Activated gamma-delta T cell treated with anti-CD3 and anti-CD28 coated beads, Interleukin-2, amount 50 U/mL, for 16 hours (primary cell): ENCODE results near the gene KCNK18.
"Not testable (repeated sequence)": the region's sequence is repeated elsewhere in the genome, so short reads cannot be mapped to it uniquely, and the experiment has no call there.

Experiments
- DNase-seq: peaks from one replicate; pipeline ENCODE4 v3.0.0-alpha.2; 2020; ENCODE audit warnings: low read depth

The KCNK18 gene

DNA sequence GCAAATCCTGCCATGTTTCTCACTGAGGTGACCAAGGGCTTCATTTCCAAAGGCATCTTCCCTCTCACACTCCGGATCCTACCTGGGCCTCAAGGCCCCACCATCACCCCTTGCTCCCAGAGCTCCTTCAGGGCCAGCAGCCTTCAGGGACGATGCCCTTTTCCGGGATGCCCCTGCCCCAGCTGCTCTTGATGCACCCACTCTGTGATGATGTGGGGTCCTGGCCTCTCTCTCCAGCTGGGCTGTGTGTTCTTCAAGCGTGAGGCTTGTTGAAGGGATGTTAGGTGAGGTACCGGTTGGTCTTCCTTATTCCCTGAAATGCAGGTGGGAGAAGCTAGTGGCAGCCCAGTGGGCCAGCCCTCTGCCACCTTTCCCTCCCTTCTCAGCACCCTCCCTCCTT is 25.3 kb downstream of the KCNK18 start:
- DNase-seq = no peak

DNA sequence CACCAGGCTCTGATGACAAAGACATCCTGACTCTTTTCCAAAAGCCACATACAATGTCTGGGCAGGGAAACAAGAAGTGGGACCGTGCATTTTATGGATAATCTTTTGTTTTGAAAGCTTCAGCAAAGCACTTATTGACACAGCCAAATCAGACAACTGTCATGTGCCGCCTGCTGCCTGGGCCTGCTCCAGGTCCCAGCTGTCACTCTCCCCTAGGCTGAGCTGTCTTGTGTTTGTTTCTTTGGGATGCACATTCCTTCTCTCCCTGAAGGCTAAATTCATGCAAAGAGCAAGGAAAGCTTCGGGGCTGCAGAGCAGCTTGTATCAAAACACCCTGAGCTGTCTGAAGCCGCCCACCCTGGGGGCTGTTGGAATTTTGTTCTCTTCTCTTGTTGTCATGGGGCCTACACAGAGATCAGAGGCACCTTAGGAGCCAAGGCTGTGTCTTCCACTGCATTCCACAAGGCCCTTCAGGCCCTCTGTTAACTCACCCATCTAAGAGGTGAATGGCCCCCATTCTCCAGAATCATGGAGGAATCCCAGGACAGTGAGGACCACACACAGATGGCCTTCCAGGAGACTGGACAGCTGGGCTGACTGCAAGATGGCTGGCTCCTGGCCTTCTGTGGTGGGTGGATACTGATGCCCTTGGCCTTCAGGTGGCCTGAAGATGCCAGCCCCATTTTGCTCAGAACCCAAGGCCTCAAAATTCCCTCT is 25.8 kb downstream of the KCNK18 start:
- DNase-seq = no peak

DNA sequence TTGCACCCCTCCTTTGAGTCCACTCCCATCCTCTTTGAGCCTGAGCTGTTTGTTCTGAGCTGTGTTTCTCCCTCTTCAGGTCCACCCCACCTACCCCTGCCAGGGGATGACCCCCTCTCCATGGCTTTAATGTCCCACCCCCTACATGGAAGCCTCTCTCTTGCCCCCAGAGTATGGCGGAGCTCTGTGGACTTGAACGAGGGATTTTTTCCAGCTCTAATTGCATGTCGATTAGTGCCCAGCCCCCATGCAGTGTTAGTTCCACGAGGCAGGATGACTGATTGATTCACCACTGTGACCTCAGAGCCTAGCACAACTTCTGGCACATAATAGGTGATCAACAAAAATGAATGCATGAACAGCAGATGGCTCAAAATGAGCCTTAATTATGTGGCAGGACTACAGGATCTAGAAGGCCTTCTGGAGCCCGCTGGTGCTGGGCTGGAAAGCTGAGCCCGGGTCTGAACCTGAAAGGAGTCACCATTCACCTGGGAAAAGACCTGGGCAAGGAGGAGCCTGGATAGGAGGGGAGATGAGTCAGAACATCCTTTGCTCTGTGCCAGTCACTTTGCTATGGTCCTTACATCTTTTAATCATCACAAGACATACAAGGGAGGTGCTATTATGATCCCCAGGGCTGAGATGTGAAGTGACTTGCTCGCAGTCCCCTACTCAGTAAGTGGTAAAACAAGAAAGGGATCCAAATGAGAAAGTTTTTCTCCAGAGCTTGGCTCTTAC is 26.6 kb downstream of the KCNK18 start:
- DNase-seq = no peak

DNA sequence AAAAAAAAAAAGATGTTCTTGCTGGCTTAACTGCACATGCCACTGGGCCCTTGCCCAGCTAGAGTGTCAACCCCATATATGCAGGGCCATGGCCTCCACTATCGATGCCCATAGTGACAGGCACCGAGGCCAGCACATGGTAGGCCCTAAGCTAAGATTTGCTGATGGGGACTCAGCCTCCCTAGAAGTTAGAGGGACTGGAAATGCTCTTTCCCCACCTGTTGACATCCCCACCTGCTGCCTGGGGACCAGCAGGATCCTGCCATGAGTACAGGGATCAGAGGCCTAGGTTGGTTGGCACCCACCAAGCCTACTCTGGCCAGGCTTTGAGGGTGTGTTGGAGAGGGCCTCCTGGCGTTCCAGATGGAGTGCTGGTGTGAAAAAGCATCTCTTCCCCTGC is 27.6 kb downstream of the KCNK18 start:
- no peak for DNase-seq

DNA sequence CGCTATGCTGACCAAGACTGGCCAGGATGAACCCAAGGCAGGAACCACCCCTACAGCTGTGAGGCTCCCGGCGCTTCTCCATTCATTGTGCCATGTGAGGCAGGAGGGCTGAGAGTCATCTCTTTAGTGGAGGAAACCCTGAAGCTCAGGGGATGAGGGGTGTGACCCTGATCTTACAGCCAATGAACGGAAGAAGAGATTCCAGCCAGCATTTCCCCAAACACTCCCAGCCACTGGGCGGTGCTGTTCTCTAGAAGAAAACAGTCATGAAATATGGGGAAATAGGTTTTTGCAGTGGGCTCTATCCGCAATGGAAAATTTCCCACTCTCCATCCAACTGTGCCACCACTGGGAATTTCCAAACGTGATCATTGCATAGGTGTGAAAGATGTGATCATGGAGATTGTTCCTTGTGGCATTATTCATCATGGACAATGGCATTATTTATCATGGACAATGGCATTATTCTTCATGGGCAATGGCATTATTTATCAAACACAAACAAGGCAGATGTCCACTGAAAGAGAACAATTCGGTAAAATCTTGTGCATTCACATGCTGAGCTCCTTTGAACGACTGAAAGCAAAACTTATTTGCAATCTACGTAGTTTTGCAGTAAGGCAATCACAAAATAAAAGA is 29.6 kb downstream of the KCNK18 start:
- DNase-seq = no peak

DNA sequence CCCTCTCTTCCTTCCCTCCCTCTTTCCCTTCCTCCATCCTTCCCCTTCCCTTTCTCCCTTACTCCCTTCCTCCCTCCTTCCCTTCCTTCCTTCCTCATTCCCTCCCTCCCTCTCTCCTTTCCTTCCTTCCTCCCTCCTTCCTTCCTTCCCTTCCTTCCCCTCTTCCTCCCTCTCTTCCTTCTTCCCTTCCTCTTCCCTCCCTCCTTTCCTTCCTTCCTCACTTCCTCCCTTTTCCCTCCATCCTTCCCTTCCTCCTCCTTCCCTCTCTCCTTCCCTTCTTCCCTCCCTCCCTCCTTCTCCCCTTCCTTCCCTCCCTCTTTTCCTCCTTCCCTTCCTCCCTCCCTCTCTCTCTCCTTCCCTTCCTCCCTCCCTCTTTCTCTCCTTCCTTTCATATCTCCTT is 30.9 kb downstream of the KCNK18 start:
- no peak for DNase-seq

DNA sequence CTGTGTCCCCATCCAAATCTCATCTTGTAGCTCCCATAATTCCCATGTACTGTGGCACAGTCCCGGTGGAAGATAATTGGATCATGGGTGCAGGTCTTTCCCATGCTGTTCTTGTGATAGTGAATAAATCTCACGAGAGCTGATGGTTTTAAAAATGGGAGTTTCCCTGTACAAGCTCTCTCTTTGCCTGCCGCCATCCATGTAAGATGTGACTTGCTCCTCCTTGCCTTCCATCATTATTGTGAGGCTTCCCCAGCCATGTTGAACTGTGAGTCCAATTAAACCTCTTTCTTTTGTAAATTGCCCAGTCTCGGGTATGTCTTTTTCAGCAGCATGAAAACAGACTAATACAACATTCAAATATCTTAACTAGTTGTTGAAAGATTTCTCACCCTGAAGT is 32.8 kb downstream of the KCNK18 start:
- DNase-seq = not testable (repeated sequence)

DNA sequence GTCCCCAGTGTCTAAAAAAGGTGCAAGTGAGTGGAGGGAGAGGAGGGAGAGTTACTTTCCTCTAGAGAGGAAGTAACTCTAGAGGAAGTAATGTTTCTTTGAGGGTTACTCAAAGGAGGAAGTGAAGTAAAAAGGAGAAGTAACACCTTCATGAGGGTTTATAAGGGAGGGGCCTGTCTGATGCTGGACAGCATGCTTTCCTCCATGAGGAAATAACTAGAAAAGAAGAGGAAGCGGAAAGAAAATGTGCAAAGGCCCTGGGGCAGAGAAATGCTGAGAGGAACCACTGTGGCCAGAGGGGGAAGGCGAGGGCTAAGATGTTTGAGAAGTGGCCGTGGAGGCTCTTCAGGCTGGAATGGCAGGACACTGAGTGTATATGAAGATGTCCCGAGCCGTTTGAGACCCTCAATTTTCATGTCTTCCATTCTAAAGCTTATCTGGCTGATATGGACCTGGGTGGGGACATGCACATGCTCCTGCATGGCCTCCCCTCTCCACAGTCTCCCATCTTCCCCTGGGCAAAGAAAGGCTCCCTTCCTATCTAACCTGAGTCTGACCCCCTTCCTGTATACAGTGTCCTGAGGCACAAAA is 40.2 kb downstream of the KCNK18 start:
- no peak for DNase-seq

DNA sequence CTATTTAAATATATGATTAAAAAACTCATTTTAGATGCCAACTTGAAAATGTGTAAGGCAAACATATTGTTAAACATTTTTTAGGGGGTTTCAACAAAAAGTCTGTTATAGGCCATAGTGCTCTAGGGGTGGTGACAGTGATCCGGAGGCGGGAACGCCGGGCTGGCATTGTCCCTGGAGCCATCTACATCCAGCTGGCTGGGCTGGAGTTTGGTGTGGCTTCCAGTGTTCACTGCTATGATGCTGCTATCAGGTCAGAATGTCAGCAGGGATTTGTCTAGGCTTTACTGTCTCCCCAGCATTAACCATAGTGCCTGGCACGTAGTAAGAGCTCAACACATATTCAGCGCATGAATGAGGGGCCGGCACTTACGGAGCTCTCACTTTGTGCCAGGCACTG is 41.8 kb downstream of the KCNK18 start:
- no peak for DNase-seq

DNA sequence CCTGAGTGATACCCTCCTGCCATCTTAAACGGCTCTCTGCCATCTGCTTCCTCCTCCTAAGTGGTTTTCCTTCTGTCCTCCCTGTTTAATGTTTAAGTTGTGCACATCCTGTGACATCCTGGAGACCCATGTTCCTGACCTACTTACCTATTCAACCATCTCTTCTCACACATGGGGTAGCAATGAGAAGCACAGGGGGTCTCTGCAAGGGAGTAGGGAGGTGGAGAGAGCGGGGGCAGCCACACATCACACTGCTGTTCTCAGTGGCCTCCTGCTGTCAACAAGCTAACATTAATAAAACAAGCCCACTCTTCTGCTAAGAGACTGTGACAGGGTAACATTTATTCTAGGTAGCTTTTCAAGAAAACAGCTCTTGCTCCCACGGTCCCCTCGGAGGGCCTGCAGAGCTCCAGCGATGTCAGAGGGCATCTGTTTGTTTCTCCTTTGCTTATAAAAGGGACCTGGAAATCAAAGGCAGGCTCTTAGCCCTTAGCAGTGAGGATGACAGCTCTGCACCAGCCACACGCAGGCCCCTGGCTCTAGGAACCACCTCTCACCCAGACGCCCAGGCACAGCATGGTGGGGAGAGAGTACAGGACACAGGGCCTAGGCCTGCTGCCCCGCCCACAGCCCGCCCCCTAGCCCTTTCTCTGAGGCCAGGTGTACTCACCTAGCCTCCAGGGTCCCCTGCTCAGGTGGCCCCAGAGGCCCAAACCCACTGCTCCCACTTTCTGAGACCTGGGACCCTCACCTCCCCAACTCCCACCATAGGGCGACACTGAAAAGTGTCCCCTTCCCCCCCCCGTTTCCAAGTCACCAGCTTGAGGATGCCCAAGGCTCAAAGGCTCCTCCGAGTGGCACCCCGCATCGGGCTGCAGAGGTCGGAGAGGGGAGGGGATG is 42.7 kb downstream of the KCNK18 start:
- DNase-seq = no peak

DNA sequence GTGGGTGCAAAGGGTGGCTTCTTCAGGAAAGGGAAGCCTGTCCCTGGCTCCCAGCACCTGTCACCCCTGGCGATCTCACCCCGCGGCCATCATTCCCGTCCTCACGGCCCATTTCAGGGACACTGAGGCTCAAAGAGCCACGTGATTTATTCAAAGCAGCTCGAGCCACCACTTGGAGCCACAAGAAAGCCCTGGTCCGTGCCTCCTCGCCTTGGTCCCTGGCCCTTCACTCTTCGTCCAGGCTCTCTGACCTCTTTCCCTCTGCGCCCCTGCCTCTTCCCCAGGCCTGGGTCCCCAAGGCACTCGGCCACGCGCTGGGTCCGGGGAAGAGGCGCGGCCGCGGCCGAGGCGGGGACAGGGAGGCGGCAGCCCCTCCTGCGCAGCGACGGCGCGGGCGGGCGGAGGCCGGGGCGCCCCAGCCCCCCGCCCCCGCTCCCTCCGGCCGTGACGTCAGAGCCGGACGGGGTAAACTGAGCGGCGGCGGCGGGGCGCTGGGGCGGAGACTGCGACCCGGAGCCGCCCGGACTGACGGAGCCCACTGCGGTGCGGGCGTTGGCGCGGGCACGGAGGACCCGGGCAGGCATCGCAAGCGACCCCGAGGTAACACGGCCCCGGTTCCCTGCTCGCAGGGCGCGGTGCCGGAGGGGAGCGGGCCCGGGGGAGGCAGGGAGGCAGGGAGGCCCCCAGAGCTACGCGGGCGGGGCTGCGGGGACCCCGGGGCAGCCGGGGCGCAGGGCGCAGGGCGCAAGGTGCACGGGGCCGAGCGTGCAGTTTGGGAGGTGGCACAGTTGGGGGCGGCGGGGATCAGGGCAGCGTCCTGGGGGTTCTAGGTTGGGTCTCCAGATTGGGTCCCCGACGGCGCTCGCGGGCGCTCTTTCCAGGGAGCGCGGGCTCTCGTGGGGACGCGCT is 43.6 kb downstream of the KCNK18 start, which contains the start of gene SLC18A2:
TSS of gene SLC18A2 (plus strand) at position 494 of the 909 bp plus-strand sequence. CDS start 580 bp downstream, outside the sequence.
- no peak for DNase-seq

DNA sequence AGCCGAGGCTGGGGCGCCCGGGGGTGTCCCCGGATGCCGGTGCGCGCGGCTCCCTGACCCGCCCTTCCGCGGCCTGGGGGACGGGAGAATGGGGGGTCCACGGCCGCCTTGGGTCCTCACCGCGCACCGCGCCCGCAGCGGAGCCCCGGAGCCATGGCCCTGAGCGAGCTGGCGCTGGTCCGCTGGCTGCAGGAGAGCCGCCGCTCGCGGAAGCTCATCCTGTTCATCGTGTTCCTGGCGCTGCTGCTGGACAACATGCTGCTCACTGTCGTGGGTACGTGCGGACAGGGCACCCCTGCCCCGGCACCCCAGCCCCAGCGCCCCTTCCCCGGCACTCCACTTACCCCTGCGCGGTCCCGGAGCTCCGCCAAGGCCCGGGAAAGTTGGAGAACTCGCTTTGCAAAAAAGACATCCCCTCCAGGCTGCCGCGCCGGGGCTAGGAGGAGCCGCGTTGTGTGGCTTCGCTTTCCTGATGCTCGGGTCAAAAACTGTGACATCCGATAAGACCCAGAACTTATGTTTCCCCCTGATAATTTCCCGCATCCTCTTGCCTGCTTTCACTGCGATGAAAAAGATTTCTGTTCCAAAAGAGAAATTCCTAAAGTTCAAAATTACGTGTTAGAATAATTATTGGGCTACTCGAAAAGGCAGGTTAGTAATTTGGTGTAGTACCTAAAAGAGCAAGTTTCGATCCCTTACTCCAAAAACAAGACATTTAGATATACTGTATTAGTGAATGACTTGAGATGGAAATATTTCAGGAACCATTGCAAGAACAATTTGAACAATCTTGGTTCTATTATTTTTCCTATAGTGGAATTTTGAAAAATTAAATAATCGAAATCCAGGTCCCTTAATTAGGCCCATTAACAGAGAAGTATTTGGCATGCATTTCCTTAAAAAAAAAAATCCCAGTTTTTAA is 44.5 kb downstream of the KCNK18 start:
- no peak for DNase-seq

DNA sequence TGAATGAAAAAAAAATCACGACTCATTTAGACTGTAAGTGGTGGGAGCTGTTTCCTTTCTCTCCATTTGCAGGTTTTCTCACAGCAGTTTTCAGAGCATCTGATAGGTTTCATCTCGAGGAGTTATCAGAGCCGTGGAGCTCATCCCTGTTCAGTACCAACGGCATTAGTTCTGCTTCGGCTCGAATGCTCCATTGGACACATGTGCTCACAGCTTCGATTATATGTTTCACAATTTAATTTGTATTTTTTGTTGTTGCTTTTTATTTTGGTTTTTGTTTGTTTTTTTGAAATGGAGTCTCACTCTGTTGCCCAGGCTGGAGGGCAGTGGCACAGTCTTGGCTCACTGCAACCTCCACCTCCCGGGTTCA is 45.2 kb downstream of the KCNK18 start:
- no peak for DNase-seq

DNA sequence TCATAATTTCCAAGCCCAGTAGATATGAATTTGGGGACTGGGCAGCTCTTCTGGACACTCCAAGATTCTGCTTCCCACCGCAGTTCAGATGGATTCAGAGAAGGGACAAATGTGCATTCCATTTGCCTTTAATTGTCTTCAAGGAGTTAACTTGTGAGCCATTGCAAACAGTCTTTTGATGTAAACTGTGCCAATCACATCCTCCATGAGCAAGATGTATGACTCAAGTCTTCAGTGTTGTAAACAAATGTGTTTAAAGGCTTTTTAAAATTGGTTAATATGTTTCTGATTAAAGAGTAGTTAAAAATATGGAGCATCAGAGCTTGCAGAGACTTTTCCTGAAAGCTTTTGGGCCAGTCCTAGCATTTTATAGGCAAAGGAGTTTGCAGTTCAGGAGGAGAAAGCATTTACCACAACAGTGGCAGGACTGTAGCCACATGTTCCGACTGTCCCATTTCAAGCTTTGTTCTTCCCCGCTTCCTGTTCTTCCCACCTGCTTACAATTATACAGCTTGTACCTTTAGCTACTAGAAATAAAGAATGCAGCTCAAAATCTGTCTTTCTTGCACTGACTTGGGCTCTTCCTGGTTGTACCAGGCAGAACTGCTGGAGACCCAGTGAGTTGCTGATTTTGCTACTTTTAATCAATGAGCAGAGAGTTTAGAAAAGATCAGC is 49.8 kb downstream of the KCNK18 start:
- DNase-seq = no peak

DNA sequence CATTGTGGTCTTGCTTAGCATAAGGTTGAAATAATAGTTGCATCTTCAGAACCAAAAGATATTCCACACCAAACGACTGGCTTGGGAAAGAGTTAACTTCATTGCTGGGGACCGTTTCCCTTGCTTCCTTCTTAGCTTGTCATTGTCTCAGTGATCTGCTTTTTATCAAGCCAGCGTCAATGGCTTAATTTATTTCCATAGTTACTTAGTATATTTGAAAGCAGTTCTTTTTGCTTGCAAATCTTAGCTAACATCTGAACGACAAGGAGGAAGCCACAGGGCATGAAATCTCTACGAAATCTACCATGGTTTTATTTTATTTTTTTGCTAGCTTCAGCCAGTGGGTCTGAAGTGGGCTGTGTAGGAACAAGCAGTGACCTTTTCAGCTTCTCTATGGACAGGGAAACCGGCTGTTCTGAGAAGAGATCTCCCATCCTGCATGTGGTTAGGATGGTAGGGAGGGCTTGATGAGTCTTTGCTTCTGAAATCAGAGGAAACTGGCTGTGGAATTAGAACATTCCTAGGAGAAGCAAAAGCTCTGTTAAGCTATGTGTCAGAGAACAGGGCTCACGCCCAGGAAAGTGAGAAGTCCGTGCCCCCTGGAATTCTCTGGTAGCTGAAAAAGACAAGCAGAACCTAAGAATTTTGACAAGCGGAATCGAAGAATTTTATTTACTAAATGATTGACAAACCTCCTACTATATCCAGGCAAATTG is 51.6 kb downstream of the KCNK18 start:
- DNase-seq = no peak

DNA sequence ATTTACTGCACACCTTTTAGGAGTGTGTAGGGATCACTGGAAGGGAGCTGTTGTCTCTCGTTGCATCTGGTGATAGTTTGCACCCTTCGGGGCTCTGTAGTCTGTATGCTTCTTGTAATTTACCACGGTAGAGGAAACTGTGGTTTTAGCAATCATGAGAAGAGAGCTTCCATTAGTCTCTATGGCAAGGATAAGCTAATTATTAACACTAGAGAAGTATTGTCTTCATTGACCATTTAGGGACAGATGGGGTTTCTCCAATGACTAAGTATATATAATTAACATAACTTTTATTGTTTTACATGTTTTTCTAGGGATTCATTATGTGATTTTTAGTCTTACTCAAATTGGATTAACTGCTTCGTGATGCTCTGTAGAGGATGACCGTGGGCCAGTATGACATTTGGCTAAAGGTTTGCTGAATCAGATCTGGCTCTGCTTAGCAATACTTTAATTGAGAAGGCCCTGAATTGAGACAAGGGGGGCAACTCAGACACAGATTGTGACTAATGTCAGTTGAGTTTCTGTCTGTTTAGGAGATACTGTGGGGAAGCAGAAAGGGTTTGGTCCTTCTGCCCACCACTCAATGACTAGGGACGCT is 52.3 kb downstream of the KCNK18 start:
- DNase-seq = no peak

DNA sequence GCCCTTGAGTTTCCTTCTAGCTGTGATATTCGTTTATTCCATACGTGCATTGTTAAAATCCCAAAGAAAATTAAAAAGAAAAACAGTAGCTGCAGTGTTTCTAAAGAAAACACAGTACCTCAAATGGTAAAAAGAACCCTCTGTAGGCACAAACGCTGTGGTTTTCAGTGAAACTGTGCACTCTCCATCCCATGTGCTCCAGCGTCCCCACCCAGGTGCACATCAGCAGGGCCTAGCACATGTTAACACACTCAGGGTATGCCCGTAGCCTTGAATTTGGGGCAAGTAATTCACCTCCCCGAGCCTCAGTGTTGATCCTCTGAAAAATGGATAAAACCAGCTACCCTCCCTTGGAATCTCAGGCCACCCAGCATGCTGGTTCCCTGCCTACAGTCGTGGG is 53.1 kb downstream of the KCNK18 start:
- DNase-seq = no peak

DNA sequence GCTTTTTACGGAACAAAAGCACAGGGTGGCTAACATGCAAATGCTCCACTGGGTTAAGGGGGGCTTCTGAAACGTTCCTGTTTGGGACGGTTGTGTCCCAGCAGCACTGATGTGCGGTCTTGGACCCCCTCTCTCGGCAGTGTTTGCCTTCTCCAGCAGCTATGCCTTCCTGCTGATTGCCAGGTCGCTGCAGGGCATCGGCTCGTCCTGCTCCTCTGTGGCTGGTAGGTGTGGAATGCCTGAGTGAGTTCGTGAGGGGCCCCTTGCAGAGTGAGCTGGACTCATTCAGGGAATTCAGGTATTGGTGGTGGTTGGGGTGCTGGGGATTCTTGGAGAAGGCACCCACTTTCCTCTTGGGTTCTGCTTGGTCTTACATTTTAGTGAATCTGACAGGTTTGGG is 56.6 kb downstream of the KCNK18 start:
- no peak for DNase-seq
